ENCODE data around the gene FXYD3.
"Not testable (repeated sequence)": the region's sequence is repeated elsewhere in the genome, so short reads cannot be mapped to it uniquely, and the experiment has no call there.

FXYD3 gene

DNA sequence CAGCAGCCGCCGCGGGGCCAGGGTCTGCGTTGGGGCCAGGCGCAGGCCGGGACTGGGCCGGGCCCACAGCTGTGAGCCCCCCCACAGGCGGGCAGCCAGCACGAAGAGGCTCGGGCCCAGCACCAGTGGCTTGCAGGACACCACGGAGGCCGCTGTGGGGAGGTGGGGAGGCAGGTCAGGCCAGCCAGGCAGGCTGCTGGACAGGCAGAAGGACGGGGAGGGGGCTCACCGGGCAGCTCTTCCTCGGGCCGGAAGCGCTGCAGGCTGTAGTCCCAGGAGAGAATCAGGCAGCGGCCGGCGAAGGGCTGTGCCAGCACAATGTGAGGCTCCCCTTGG is 11.0 kb downstream of the FXYD3 start:
- DNase-seq = no peak

- no peak for DNase-seq
Measured at GRCh38 chr19:35127871-35128270, 12.2 kb downstream of the FXYD3 start.

GRCh38 chr19:35128398-35129057 is 12.9 kb downstream of the FXYD3 start:
- no peak for DNase-seq

DNA sequence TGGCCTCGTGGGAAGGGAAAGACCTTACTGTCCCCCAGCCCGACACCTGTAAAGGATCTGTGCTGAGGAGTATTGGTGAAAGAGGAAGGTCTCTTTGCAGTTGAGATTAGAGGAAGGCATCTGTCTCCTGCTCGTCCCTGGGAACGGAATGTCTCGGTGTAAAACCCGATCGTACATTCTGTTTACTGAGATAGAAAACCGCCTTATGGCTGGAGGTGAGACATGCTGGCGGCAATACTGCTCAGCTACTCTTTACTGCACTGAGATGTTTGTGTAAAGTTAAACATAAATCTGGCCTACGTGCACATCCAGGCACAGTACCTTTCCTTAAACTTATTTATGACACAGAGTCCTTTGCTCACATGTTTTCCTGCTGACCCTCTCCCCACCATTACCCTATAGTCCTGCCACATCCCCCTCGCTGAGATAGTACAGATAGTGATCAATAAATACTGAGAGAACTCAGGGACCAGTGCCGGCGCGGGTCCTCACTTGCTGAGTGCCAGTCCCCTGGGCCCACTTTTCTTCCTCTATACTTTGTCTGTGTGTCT is 14.2 kb downstream of the FXYD3 start:
- not testable (repeated sequence) for DNase-seq

GRCh38 chr19:35130761-35131720 is 15.4 kb downstream of the FXYD3 start:
- DNase-seq = no peak

GRCh38 chr19:35132254-35132653 is 16.6 kb downstream of the FXYD3 start:
- no peak for DNase-seq

GRCh38 chr19:35133826-35134225 is 18.2 kb downstream of the FXYD3 start:
- no peak for DNase-seq

DNA sequence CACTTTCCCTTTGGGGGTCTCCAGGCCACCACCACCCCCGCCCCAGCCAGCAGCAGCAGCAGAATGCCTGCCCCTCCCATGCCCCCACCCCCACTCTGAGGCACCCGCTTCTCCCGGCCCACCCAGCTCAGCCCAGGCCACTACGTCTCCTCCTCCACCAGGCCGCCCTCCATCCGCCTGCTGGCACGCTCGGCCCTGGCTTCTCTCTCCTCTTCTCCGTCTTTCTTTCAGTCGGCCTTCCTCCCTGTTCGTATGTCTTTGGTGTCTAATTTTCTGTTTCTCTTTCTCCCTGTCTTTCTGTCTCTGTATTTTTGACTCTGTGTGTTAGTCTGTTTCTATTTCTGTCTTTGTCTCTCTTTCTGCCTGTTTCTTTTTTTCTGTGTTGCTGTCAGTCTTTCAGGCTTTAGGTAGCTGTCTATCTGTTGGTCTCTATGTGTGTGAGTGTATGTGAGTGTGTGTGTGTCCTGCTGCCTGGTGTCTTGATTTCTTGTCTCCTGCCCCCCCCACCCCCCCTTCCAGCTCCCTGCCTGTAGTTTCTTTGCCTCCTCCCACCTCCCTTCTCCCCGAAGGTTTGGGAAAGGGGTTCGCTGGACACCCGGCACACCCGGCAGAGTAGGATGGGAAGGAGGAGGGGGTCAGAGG is 19.1 kb downstream of the FXYD3 start, which contains the start of gene LGI4:
Gene LGI4 (minus strand): TSS at position 459 of the 642 bp plus-strand sequence. CDS start 379 bp downstream, at position 80.
- DNase-seq = no peak

DNA sequence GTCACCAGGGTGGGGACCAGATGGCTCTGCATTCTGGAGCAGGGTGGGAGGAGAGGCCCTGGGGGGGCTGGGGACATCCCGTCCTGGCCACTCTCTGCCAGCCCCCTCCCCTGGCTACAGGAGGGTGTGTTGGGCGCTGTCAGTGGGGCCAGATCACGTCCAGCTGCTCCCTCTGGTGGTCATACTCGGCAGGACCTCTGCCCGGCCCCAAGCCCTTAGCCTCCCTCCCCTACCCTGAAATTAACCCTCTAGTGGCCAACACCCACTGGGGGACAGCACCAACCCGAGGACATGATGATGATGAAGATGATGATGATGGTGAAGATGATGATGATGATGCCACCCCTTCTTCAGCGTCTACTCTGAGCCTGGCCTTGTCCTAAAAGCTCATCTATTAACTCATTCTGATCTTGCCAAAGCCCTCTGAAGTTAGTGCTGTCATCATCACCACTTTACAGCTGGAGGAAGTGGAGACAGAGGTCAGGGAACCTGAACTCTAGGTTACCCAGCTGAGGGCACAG is 19.8 kb downstream of the FXYD3 start:
- DNase-seq = peak; percentile 78

- DNase-seq = no peak
Measured at GRCh38 chr19:35136231-35136630, 20.6 kb downstream of the FXYD3 start.

GRCh38 chr19:35136977-35137702 is 21.5 kb downstream of the FXYD3 start:
- no peak for DNase-seq

GRCh38 chr19:35138305-35138892 is 22.8 kb downstream of the FXYD3 start, which contains the start of gene FXYD1:
Gene FXYD1 (plus strand): TSS chr19:35138824. CDS start chr19:35140080, 1,256 bp downstream.
- no peak for DNase-seq

- DNase-seq = no peak
Measured at GRCh38 chr19:35140207-35140961, 24.8 kb downstream of the FXYD3 start.

GRCh38 chr19:35140962-35141836 is 25.6 kb downstream of the FXYD3 start:
- peak; percentile 98 for DNase-seq

GRCh38 chr19:35141837-35142605 is 26.4 kb downstream of the FXYD3 start:
- DNase-seq = no peak

- DNase-seq = peak; percentile 74
Measured at GRCh38 chr19:35142606-35143230, 27.1 kb downstream of the FXYD3 start.

- DNase-seq = no peak
Measured at GRCh38 chr19:35143231-35143715, 27.6 kb downstream of the FXYD3 start, which contains the start of gene FXYD7. Gene FXYD7 (plus strand): TSS chr19:35143255. CDS start chr19:35143334, 79 bp downstream.

DNA sequence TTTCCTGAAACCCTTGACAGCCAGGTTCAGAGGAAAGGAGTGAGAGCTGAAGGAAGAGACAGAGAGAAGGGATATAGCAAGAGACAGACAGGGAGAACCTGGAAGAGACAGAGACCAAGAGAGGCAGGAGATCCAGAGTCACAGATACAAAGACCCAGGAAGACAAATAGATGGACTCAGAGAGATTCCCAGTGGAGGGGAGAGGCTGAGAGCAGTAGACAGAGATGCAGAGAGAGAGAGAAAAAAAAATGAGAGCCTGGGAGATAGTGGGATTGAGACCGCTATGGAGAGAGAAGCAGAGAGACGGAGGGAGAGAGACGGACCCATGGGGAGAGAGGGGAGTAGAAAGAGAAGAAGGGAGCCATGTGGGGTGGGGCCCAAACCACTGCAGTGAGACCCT is 28.2 kb downstream of the FXYD3 start:
- no peak for DNase-seq

Data from stimulated activated CD4-positive, alpha-beta T cell treated with anti-CD3 and anti-CD28 coated beads, Interleukin-15, amount 100 ng/mL, for 24 hours (primary cell).